IPS DF 4.7 (cell line): Measurements from ENCODE around the gene KRT71.
A peak's percentile ranks its signal among the peaks of the same experiment; 100 is the strongest.
"Not testable (repeated sequence)": the region's sequence is repeated elsewhere in the genome, so short reads cannot be mapped to it uniquely, and the experiment has no call there.

ENCODE experiments used
- DNase-seq: peaks from one replicate; pipeline ENCODE4 v3.0.0-alpha.2; 2013; ENCODE audit warnings: low spot score; ENCODE audit errors: extremely low read depth

KRT71 gene

GRCh38 chr12:52552681-52553195 lies at the start of gene KRT71:
KRT71 (minus strand) TSS chr12:52553145; CDS start chr12:52553077, 68 bp downstream.
- no peak for DNase-seq

DNA sequence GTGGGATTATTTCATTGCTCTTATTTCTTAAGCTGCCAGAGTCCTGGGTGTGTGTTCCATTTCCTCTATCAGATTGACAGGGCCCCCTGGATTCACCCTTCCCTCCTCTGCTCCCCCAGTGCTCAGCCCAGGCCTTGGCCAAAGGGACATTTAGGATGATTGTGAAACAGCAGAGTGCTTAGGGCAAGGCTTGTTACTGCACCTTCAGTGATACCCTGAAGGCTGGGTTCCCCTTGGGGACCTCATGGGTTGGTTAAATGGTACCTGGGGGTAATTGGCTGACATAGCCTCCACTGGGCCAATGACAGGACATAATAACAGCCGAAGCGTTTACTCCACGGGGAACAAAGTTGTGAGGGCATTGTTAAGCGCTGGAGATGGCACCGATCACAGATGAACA lies 49.6 kb upstream of the KRT71 start:
- DNase-seq = no peak

DNA sequence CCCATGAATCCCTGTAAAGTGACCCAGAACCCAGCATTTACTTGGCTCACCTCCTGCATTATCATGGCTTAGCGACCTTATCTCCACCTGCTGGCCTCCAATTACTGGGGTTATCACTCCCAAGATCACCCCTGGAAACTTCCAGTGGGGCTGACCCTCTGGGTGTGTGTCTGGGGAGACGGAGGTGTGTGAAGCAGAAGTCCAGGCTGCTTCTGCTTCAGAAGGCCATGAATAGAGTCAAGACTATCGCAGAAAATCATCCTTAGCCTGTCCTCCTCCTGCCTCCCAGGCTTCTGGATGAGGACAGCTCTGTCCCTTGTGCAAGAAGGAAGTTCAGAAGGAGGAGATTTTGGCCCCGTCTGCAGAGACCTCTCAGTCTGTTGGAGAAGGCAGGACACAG lies 48.7 kb upstream of the KRT71 start:
- no peak for DNase-seq

DNA sequence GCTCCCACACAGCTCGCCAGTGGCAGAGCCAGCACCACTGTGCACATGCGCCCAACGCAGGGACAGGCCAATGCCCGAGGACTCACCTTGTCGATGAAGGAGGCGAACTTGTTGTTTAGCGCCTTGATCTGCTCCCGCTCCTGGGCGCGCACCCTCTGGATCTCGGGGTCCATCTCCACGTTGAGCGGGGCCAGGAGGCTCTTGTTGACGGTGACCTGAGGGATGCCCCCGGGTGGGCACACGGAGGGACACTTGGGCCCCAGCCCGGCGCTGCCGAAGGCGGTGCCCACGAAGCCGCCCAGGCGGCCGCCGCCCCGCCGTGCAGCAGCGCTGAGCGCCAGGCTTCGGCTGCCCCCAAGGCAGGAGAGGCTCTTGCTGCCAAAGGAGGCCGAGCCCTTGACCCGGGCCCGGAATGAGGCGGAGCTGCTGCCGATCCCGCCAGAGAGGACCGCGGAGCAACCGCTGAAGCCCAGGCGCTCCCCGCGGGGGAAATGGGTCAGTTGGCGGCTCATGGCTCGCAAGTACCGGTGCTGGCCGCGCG lies 48.1 kb upstream of the KRT71 start, which contains the start of gene KRT72:
Gene KRT72, minus strand, starts transcription at position 523 of the 541 bp plus-strand sequence. Its CDS starts 11 bp downstream, at position 512.
- no peak for DNase-seq

DNA sequence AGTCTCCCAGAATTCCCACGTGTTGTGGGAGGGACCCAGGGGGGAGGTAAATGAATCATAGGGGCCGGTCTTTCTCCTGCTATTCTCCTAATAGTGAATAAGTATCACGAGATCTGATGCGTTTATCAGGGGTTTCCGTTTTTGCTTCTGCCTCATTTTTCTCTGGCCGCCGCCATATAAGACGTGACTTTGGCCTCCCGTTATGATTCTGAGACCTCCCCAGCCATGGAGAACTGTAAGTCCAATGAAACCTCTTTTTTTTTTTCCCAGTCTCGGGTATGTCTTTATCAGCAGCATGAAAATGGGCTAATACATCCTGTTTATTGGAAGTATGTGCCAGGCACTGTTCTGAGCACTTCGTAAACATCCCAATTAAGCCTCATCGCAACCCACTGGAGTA lies 47.5 kb upstream of the KRT71 start:
- no peak for DNase-seq

GRCh38 chr12:52600071-52600470 lies 47.1 kb upstream of the KRT71 start:
- no peak for DNase-seq

DNA sequence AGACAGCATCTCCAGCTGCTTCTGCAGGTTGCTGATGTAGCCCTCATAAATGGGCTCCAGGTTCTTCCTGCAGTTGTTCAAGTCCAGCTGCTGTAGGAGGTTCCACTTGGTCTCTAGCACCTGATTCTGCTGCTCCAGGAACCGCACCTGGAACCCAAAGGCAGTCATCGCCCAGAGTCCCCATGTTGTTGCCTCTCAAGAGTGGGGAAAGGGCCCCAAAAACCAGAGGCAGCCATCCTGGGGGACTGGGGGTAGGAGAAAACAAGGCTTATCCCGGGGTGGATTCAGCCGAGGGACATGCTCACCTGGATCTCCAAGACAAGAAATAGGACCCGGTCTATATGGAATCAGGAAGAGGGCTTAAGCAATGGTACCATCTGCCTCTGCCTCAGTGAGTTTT lies 46.0 kb upstream of the KRT71 start:
- DNase-seq = no peak

DNA sequence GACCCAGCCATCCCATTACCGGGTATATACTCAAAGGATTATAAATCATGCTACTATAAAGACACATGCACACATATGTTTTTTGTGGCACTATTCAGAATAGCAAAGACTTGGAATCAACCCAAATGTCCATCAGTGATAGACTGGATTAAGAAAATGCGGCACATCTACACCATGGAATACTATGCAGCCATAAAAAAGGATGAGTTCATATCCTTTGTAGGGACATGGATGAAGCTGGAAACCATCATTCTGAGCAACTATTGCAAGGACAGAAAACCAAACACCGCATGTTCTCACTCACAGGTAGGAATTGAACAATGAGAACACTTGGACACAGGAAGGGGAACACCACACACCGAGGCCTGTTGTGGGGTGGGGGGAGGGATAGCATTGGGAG lies 41.3 kb upstream of the KRT71 start:
- DNase-seq = not testable (repeated sequence)

- DNase-seq = no peak
Observed at GRCh38 chr12:52591521-52591920, 38.6 kb upstream of the KRT71 start.

DNA sequence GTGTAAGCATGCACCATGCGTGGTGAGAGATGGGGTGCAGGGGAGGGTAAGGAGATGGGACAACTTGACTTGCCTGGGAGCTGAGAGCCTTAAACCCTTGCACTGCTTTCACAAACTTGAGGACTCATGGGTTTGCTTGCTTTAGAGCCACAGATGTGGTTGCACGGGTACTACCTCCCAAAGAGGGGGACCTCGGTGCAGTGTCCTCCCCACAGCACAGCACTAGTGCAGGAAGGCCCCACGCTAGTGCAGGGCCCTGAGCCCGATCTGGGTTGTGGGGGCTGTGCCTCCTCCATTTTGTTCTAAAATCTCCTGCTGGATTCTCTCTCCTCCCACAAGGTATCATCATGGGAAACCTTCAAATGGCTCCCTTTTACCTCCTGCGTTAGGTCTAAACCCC lies 37.1 kb upstream of the KRT71 start:
- DNase-seq = no peak

DNA sequence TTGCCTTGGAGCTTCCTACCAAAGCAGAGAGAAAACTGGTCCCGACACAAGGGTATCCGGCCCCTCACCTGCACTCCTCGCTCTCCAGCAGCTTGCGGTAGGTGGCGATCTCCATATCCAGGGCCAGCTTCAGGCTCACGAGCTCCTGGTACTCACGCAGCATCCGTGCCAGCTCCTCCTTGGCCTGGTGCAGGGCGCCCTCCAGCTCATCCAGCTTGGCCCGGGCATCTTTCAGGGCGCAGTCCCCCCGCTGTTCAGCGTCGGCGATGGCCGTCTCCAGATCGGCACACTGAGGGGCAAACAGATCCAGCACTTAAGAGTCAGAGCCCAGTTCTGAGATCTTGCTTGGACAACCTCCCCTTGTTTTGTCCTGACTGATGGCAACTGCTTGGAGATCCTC lies 34.6 kb upstream of the KRT71 start:
- no peak for DNase-seq

GRCh38 chr12:52585946-52586345 lies 33.0 kb upstream of the KRT71 start:
- DNase-seq = no peak

DNA sequence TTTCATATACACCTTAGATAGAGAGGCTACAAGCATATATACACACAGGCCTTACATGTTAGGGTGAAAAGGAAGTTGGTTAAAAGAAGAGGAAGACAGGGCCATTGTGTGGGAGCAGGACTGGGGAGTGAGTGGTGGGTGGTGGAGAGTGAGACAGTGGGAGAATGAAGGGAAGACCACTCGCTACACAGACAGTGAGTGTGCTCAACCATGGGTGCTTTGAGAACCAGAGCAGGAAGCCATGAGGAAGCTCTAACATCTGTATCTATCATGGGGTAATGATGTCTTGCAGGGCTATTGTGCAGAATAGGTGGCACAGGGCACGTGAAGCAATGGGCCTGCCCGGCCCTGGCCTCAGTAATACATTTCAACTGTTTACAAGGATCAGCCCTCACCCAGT lies 32.1 kb upstream of the KRT71 start:
- no peak for DNase-seq

DNA sequence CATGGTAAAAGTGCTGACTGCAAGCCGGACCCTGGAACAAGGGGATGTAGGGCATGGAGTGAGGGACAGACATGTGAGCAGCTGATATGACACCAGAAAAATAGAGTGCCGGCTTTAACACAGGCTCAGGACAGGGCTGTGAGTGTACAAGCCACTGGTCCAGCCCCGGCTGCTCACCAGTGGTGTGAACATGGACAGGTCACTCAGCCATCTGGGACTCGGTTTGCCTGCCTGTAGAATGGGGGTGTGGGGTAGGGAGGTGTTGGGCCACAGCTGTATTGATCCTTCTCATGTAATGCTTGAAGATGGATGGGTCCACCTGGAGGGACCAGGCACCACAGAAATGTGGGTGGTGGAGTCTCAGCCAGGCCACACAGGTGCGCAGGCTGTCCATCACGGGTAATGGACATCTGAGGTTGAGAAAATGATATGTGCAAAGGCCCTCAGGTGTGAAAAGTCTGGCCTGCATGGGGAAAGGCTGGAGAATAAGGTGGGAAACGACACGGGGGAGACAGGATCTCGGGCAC lies 31.3 kb upstream of the KRT71 start:
- DNase-seq = no peak

GRCh38 chr12:52582971-52583456 lies 30.1 kb upstream of the KRT71 start:
- peak; percentile 51 for DNase-seq

GRCh38 chr12:52582486-52582885 lies 29.5 kb upstream of the KRT71 start:
- DNase-seq = no peak

DNA sequence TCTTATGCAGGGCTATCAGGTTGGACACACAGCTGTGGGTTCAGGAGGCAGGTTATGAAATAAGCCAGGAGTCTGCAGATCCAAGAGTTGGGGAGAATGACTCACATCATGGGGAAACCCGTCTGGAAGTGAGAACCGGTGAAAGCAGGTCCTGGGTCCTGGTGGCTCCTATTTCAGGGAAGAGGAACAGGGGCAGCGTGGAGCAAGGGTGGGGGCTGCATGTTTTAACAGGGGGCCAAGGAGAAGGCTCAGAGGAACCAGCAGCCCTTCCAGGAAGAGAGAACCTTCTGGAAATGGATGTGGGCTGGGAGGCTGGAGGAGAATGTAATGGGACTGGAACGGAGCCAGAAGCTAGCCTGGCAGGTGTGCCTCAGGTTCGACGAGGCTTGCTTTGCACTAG lies 28.5 kb upstream of the KRT71 start:
- no peak for DNase-seq

DNA sequence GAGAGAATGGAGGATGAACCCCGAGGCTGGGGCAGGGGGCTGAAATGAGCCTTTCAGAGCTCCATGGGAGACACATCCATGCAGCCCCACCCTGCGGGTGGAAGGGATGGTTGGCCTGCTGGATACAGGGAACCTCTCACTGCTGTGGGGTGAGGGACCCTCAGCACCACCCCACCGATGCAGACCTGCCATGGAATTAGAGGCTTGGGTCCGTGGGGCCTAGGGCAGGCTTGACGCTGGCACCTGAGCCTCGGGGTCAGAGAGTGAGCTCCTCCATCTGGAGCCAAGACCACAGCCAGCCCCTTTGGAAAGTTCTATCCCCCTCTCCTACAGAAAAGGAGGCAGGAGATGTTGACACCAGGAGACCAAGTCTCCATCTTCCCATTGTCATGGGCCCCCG lies 28.1 kb upstream of the KRT71 start:
- DNase-seq = no peak

GRCh38 chr12:52580496-52580895 lies 27.6 kb upstream of the KRT71 start:
- no peak for DNase-seq

- DNase-seq = no peak
Observed at GRCh38 chr12:52579468-52580465, 26.8 kb upstream of the KRT71 start.

DNA sequence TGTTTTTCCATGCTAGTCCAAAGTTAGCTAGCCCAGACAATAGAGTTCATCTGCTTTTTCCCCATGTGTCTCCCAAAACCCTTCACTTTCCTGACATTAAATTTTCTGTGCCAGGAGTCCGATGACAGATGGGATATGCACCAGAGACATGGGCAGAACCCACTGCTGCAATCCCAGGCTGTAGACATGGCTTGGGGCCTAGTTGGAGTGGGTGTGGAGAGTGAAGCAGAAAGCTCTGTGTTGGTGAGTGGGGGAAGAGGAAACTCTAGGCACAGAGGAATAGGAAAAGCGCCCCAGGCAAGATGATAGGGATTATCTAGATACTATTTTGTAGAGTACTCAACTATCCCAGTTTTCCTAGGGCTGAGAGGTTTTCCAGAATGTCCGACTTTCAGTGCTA lies 25.5 kb upstream of the KRT71 start:
- no peak for DNase-seq

DNA sequence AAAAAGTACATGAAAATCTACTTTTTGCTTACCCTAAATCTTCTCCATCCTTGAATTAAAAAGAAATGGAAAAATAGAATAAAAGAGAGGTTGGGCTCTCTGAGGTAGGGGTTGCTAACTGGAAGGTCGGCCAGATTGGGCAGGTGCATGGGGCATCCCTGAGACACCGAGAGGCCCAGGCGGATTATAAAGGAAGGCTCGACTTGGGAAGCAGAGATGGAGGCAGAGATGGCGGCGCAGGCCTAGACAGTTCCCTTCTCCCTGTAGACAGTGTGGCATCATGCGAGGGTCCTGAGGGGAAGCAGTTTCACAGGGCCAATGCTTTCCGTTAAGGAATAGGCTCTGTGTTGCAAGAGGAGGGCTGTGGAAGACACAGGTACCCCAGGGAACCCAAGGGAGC lies 24.4 kb upstream of the KRT71 start:
- no peak for DNase-seq
